NCI-H524 (cell line): ENCODE data around the gene TRMU.

Experiments
- DNase-seq, 2 experiments: peaks; one replicate each; lab custom pipeline; 2025; lab: John Stamatoyannopoulos, UW

Gene TRMU

GRCh38 chr22:46336119-46337078, 885 bp downstream of the TRMU start:
- DNase-seq: peak in 1 of 2 experiments; percentile 29

GRCh38 chr22:46337870-46338269, 2.4 kb downstream of the TRMU start:
- no peak for DNase-seq

GRCh38 chr22:46338636-46339035, 3.1 kb downstream of the TRMU start:
- DNase-seq: no peak

- no peak for DNase-seq
Observed at GRCh38 chr22:46339956-46340355, 4.4 kb downstream of the TRMU start.

- DNase-seq: no peak
Observed at GRCh38 chr22:46340676-46341075, 5.2 kb downstream of the TRMU start.

GRCh38 chr22:46346680-46347405, 11.3 kb downstream of the TRMU start:
- no peak for DNase-seq

GRCh38 chr22:46347646-46348045, 12.1 kb downstream of the TRMU start:
- DNase-seq: no peak

- DNase-seq: no peak
Observed at GRCh38 chr22:46348099-46348695, 12.7 kb downstream of the TRMU start.

- DNase-seq: no peak
Observed at GRCh38 chr22:46349238-46349637, 13.7 kb downstream of the TRMU start.

GRCh38 chr22:46349681-46350080, 14.2 kb downstream of the TRMU start:
- DNase-seq: no peak

- DNase-seq: no peak
Observed at GRCh38 chr22:46350121-46350520, 14.6 kb downstream of the TRMU start.

- no peak for DNase-seq
Observed at GRCh38 chr22:46350646-46351045, 15.1 kb downstream of the TRMU start.

GRCh38 chr22:46351131-46351735, 15.7 kb downstream of the TRMU start:
- no peak for DNase-seq

- DNase-seq: no peak
Observed at GRCh38 chr22:46351767-46352166, 16.3 kb downstream of the TRMU start.

- DNase-seq: no peak
Observed at GRCh38 chr22:46352276-46352675, 16.8 kb downstream of the TRMU start.

GRCh38 chr22:46352691-46353386, 17.3 kb downstream of the TRMU start:
- DNase-seq: peak; percentile 79 to 97

- no peak for DNase-seq
Observed at GRCh38 chr22:46353483-46354105, 18.1 kb downstream of the TRMU start.

- no peak for DNase-seq
Observed at GRCh38 chr22:46354176-46354992, 18.9 kb downstream of the TRMU start.

- no peak for DNase-seq
Observed at GRCh38 chr22:46354993-46355305, 19.4 kb downstream of the TRMU start.

GRCh38 chr22:46355369-46355995, 20.0 kb downstream of the TRMU start:
- DNase-seq: peak; percentile 12 to 55
